Skin of body (tissue), 2 donors: ENCODE measurements around the gene UNC5B. TPM values are rescaled to one million over a fixed set of nuclear protein-coding genes. Genes with fewer than 3 reads are reported as not detected.

Source experiments
- DNase-seq: peaks from one replicate; lab custom pipeline; 2025; lab: John Stamatoyannopoulos, UW
- total RNA-seq: library from RNA; depleted of rRNA; stranded (reverse); fragments of >200 nt; gene quantifications from one replicate; pipeline ENCODE4 v1.2.3, GENCODE V29; 2014

The UNC5B gene
- total RNA-seq, 1 donor from 2014 or later: 11.2 TPM

DNA sequence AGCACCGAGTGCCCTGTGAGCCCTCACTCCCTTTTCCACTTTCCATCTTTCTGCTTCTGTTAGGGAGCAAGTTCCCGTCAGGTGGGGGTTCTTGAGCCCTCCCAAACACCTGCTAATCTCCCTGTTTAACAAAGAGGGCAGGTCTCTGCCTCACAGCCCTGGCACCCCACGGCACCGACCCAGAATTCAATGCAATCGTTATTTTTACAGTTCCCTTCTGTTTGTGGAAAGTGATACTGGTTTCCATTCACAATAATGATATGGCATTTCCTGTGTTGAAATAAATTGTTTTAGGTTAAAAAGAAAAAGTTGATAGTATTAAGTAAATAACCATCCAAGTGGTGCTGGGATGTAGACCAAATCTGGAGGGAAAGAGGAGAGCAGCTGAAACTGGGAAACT, 67.8 kb downstream of the UNC5B start:
- no peak for DNase-seq

GRCh38 chr10:71280825-71281224, 68.5 kb downstream of the UNC5B start:
- no peak for DNase-seq

DNA sequence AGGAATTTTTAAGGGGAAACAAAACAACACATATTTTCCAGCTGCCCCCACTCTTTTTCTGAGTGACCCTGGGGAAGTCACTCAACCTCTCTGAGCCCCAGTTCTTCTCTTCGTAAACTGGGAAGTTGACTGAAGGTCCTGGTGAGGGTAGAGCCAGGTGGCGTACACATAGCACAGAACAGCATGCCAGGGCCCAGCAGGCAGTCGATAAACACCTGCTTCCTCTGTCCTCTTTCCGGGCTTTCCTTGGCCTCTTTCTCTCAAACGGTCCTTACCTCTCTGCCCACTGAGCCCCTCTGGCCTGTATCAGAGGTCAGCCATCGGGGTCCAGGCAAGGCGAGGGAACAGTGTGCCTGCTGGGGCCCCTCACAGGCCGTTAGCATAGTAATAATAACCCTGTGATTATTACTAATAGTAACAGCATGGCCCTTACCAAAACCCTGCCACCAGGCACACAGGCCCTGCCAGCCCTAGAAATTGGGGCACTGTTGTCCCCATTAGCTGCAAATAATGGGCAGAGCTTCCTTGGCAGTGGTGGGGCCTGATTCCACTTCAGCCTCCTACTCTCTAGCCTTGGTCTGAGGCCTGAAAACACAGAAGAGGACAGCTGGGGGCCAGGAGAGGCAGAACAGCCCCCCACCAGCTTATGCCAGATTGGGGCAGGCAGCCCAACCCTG, 69.4 kb downstream of the UNC5B start:
- no peak for DNase-seq

- no peak for DNase-seq
Observed at GRCh38 chr10:71282323-71282680, 69.9 kb downstream of the UNC5B start.

DNA sequence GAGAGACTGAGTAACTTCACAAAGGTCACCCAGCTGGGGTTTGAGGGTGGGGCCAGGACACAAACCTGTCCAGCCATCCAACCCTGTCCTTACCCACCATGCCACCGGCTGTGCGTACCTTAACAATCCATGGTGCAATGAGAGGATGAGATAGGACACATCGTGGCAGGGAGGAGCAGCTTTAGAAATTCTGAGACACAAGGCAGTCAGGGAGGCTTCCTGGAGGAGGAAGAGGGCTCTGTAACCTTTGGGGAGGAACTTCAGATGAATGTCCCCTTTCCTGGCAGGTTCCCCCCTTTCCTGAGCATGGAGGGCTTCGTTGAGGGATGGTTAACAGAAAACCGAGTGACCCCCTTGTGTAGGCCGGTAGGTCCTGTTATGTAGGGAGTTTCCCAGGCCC, 71.0 kb downstream of the UNC5B start:
- DNase-seq: no peak

- no peak for DNase-seq
Observed at GRCh38 chr10:71283876-71284275, 71.5 kb downstream of the UNC5B start.

GRCh38 chr10:71284544-71285179, 72.3 kb downstream of the UNC5B start:
- DNase-seq: no peak

DNA sequence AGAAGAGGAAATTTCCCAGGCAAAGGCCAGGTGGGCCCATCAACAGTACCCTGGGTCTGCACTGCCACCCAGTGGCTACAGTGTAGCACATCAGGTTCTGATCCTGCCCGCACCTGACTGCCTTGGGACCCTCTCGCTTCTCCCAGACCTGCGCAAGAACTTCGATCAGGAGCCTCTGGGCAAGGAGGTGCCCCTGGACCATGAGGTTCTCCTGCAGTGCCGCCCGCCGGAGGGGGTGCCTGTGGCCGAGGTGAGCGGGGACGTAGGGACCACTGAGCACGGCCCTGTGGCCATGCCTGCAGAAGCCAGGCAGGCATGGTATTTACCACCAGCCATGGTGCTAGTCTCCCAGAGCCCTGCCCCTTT, 72.8 kb downstream of the UNC5B start:
- DNase-seq: no peak

DNA sequence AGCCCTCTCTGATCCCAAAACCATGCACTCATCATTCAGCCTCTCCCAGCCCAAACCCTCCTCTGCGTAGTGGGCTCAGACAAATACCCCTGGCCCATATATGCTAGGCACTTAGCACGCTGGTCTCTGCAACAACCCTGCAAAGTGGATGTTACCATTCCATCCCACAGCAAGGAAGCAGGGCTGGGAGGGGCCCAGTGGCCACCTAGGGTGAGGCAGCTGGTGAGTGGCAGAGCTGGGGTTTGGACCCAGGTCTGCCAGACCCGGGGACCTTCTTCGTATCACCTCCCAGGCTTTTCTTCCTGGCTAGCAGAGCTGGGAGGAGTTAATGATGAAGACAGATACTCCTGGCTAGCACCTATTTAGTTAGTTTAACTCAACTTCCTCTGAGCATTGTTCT, 73.6 kb downstream of the UNC5B start:
- DNase-seq: no peak

- DNase-seq: no peak
Observed at GRCh38 chr10:71286521-71287294, 74.3 kb downstream of the UNC5B start.

GRCh38 chr10:71287456-71287855, 75.1 kb downstream of the UNC5B start:
- no peak for DNase-seq

DNA sequence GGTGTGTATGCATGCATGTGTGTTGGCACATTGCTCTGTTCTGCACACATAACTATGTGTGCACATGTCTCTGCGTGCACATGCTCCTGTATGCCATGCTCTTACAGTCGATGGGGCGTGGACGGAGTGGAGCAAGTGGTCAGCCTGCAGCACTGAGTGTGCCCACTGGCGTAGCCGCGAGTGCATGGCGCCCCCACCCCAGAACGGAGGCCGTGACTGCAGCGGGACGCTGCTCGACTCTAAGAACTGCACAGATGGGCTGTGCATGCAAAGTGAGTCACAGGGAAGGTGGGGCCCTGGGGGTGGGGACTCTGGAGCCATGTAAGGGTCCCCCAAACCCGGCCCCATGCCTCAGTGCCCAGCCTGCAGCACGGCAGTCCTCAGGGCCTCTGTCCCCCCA, 76.1 kb downstream of the UNC5B start:
- DNase-seq: no peak

- no peak for DNase-seq
Observed at GRCh38 chr10:71289421-71290130, 77.2 kb downstream of the UNC5B start.

DNA sequence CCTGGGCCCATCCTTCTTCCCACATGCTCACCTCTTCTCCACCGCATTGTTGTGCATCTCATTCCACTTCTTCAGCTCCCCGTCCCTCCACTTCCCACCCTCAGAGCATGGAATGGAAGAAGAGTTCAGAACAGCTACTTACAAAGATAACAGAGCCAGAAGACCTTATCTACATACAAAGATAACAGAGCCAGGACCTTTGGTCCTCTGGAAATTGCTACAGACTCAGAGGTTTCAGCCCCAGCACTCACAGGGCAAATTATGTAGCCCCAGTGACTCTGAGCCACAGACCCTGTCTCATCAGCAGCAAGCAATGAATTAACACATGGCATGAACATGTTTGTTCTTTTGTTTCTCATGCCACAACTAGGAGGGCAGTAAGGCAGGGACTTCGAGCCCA, 78.0 kb downstream of the UNC5B start:
- no peak for DNase-seq

DNA sequence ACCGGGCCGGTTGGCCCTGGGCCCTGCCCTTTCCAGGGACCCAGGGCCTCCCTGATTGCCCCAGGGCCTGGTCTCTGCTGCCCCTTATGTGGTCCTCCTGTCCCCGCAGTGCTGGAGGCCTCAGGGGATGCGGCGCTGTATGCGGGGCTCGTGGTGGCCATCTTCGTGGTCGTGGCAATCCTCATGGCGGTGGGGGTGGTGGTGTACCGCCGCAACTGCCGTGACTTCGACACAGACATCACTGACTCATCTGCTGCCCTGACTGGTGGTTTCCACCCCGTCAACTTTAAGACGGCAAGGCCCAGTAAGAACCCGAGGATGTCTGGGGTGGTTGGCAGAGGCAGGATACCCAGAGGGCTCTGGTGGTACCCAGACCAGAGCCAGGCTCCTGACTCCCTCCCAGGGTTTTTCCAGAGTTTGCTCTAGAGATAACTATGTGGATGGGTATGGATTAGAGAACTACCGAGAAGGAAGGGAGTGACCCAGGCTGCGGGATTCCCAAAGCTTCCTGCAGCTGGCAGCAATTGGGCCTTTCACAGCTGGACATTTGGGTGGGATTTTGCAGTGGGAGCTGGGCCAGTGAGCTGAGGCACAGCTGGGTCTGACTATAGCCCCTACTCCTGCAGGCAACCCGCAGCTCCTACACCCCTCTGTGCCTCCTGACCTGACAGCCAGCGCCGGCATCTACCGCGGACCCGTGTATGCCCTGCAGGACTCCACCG, 78.6 kb downstream of the UNC5B start:
- no peak for DNase-seq

- DNase-seq: no peak
Observed at GRCh38 chr10:71291528-71291900, 79.1 kb downstream of the UNC5B start.

GRCh38 chr10:71292624-71293445, 80.5 kb downstream of the UNC5B start:
- DNase-seq: no peak

DNA sequence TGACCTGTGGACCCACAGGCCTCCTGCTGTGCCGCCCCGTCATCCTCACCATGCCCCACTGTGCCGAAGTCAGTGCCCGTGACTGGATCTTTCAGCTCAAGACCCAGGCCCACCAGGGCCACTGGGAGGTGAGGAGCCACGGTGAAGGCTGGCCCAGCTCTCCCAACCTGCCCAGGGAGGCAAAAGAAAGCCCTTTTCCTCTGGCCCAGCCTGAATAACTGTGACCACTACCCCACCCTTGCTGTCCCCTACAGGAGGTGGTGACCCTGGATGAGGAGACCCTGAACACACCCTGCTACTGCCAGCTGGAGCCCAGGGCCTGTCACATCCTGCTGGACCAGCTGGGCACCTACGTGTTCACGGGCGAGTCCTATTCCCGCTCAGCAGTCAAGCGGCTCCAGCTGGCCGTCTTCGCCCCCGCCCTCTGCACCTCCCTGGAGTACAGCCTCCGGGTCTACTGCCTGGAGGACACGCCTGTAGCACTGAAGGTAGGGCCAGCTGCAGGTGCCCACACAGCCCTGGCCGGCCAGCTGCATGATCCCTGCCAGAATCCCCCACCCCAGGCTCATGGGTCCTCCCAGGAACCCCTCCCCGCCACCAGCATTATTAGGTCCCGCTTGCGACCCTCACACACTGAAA, 81.2 kb downstream of the UNC5B start:
- DNase-seq: no peak

DNA sequence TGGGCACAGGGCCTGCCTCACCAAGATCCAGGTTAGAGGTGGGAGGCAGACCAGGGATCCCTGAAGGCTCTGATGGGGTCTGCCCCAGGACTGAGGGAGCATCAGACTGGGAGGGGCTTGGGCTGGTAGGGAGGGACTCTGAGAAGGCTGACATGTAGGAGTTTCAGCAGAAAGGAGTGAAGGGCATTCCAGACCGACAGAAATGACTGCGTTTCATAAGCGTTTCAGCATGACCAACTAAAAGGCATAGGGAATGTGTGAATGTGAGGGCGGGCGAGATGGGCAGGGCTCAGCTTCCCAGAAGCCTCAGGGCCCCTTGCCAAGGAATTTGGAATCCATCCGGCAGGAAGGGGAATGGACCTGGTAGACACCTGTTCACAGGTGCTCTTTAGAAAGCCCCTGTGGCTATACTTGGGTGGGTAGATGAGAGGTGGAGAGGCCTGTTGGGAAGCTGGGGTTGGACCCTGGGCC, 81.8 kb downstream of the UNC5B start:
- DNase-seq: no peak

DNA sequence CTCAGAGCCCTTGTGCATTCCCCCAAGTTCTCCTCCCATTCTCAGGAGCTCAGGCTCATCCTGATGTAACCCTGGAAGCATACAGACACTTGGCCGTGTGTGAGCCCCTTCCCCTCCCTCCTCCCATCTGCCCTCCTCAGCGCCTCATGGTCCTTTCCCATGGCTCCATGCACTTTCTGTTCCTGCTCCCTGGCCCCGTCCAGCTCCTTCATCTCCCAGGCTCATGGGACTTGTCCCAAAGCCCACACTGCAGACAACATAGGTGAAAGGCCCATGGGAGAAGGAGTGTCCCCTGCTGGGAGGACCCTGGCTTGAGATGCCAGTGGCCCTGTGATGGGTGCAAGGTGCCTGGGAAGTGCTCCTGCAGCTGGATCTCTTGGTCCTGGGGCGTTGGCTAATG, 82.5 kb downstream of the UNC5B start:
- DNase-seq: no peak
